Measurements from ENCODE around the gene EIF2D.

EIF2D gene

DNA sequence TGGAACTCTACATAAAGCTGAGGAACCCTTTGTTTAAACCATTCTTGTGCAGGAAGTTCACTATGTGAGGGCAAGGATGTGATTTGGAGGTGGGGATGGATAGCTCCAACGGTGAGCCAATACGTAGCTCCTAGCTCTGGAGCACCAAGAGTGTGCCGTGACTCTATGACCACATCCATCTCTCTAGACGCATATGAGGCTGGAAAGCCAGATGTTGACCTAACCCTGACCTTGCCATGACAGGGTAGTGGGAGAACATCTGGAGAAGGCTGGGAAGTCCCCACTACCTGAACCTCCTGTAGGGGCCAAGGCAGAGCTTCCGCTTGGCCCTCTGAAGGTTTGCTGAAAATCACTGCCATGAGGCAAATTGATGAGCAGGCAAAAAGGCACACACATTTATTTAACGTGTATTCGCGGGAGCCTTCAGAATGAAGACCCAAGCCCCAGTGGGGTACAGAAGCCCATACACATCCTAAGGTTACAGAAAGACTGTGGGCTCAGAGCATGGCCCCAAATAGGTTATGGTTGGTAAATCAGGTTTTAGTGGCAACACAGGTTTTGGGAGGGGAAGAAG is 43.4 kb downstream of the EIF2D start:
- no peak for DNase-seq

DNA sequence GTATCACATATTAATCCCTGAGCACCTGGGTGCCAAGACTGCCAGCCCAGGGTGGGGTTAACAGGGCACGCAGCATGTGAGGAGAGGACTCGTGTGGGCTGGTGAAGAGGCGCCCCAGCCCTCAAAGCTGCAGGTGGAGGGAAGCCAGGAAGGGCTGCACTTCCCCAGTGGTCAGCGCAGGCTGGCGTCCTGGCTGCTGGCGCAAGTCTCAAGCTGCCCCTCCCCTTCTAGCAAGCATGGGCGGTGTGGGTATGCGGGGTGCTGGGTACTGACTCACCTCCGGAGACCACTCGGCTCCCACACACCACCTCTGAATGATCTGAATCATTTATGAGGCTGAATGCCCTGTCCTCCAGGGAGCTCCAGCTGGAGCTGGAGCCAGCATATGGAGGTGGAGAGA is 44.0 kb downstream of the EIF2D start:
- no peak for DNase-seq

DNA sequence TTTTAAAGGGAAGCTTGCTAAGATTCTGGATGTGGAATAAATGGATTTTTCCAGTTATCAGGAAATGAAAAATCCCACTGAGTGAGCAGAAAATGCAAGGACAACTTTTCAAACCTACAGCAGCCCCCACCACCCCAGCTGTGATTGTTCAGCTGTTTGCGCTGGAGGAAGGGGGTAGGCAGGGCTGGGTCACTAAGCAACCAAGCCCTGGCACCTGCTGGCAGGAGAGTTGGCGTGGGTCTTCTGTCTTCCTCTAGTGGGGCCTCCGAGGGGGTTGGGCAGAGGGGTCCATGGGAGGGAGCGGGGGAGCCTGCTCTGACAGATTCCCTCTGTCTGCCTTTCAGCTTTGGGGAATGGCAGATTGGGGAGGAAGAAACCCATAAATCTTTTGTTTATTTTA is 45.3 kb downstream of the EIF2D start:
- no peak for DNase-seq

DNA sequence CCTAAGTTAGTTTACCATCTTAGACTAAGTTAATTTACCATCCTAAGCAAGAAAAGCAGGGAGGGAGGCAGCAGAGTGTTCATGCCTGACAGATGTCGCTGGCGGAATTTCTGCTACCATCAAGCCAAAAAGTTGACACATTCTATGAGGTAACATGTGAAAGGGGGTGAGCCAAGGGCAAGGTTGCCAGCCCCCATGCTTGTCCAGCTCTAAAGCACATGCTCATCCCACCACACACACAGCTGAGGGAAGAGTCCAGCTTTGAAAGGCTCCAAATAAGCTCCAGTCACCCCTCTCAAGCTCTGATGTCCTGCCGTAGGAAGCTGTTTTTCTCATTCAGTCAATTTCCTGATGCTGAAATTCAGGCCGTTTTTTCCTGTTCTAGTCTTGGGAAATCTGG is 46.3 kb downstream of the EIF2D start:
- DNase-seq: no peak

DNA sequence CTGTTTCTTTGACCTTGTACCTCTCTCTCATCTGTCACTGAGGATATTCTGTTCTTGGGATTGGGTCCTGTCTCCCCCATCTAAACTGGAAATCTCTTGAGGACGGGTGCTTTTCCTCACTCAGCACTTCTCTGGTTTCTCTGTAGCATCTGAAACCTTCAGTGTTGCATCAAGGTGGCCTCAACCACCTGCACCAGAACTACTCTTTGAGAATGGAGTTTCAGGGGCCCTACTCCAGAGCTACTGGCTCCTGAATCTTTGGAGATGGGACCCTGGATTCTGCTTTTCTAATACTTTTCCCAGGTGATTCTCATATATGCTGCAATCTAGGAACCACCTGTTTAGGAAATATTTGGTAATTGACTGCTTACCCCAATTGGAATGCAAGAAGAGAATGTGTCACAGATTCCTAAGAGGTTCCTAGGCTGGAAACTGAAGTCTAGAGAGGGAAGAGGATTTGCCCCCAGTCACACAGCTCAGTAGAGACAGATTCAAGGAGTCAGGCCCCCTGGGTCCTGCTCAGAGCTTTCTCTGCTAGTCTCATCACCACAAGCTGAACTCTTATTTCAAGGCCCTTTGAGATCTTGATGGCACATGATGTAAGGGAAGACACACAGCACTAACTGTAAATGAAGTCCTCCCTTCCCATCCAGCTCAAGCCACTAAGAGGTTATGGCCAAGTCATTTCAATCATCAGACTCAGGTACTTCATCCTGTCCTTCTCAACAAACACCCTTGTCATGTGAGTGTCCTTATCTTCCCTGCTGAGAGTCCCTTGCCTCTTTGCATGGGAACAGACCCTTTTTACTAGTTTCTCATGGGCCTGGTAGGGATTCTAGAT is 48.7 kb downstream of the EIF2D start:
- no peak for DNase-seq

DNA sequence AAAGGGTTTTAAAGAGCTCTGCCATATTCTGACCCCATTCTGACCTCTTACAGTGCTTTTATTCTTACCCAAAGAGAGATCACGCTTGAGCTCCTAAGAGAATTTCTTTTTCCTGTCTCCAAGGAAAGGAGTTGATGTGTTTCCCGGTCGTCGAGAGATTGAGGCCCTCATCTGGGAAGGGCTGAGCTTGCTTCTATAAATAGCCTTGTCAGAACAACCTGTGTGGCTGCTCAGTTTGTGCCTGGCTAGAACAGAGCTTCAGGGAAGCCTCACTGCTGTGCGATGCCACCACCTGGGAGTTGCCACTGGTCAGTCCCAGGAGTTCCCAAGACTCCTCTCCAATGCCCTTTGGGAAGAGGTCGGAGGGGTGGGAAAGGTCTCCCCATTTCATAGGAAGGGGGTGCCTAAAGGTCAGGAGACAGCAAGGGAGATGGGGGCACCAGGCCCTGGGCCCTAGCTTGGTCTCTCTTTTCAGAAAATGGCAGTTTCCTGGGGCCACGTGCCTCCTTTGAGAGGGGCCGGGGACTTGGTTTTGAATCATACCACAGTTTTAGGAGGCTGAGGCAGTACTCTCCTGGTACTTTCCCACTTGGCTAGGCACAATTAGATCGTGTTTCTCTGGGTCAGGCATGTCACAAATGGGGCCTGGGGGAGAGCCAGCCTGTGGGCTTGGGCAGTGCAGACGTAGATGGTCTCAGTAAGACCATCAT is 52.1 kb downstream of the EIF2D start:
- no peak for DNase-seq

DNA sequence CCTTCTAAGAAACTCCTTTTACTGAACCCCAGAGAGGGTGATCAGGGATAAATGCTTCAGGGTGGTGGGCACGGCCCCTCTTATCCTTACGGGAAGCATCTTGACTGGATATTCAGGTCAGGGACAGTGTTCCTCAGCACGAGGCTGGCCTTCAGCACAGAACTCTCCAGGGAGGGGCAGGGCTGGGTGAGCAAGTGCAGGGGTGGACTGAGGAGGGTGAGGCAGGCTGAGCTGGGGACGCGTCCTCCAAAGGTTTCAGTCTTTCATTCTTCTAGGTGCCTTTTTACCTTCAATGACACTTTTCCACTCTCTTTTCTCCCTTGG is 52.6 kb downstream of the EIF2D start:
- DNase-seq: no peak

DNA sequence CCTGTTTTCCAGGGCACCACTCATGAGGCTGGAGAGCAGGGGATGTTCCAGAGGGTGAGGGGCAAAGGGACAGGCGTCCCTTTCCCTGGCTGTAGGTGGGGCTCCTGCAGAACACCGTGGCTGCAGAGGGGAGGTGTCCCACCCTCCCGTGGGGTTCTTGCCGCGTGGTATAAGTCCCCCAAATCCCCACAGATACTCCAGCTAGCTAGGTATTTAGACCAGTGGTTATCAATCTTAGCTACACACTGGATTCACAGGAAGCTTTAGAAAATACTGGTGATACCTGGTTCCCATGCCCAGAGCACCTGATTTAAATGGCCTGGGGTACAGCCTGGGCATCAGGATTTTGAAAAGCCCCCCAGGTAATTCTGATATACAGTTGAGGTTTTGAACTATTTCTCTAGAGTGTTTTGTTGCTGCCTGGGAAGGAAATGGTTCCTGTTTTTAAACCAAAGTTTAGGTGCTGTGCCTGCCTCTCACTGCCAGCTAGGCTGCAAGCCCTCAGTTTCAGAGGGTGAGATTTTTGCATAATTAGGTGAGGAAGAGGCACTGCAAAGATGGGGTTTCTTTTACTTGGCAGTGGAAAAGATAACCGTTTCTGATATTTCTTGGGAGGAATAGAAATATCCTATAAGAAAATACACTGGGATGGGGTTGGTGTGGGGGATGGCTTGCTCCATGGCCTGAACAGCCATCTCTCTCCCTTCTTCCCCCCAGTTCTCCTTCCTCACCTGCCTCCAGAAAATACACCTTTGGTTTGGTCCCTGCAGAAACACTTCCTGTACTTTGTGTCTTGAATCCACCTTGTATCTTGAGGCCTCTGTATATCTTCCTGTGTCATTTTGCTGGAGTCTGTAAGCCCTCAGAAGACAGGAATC is 53.2 kb downstream of the EIF2D start:
- no peak for DNase-seq

DNA sequence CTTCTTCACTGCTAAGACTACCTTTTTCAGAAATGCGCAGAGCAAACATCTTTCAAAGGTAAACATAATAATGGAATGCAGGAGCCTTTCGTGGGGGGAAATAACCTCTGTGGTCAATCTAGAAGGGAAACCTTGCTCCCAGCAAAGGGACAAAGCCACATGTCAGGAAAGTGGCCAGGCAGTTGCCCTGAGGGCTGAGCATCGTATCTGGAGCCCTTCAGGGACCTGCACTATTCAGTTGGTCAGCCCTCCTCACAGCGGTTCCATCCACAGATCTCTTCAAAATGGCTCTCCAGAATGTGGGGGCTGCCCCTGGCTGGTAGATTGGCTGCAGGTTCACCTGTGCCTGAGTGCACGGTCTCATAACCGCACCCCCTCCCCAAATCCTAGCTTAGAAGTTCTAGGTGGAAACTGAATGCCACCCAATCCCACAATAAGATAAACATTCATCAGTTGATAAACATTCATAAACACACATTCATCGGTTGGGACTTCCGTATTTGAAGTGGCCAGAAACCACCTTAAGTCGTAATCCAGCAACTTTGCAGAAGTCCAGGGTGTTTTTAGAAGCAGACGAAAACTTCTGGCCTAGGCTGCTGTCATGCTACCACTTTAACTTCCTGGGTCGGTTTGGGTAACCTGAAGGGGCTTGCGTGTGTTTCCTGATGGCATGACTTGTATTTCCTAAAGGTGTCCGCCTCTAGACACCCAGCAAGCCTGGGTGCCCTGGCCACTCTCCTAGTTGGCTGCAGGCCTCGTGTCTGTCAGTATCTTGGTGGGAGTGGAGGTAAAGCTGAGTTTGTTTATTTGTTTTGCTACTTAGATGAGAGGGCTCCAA is 54.4 kb downstream of the EIF2D start:
- peak; percentile 35 for DNase-seq

DNA sequence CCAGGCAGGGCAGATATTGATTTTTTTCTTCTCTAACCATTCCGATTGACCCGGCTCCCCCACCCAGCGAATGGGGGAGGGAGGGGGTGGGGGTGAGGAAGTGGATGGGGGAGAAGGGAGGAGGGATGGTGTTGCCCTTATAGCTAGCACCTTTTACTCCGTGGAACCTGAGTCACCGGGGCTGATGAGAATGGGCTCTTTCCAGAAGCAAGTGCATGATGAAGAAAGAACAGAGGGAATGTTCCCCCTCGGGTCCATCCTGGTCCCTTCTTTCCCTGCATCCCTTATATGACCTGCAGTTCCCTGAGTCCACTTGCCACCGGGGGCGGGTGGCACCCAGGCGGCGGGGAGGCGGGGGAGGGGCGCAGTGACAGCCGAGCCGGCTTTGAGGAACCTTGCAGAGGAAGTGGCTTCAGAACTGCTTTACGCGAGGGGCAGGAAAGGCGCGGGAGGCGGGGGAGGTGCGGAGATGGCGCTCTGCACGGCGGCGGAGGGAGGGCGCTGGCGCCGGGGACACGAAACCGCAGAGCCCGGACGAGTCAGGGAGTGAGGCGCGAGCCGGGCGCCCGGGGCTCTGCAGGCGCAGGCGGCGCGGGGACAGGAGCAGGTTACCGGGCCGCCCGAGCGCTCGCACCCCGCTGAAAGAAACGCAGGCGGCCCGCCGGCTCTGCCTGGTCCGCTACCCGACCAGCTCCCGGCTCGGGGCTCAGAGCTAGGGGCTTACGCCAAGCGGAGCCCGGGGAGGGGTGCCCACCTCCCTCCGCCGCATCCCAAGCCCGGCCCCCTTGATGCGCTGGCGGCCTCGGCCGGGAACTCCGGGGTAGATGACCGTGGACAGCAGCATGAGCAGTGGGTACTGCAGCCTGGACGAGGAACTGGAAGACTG is 55.3 kb downstream of the EIF2D start:
- DNase-seq: peak; percentile 87

DNA sequence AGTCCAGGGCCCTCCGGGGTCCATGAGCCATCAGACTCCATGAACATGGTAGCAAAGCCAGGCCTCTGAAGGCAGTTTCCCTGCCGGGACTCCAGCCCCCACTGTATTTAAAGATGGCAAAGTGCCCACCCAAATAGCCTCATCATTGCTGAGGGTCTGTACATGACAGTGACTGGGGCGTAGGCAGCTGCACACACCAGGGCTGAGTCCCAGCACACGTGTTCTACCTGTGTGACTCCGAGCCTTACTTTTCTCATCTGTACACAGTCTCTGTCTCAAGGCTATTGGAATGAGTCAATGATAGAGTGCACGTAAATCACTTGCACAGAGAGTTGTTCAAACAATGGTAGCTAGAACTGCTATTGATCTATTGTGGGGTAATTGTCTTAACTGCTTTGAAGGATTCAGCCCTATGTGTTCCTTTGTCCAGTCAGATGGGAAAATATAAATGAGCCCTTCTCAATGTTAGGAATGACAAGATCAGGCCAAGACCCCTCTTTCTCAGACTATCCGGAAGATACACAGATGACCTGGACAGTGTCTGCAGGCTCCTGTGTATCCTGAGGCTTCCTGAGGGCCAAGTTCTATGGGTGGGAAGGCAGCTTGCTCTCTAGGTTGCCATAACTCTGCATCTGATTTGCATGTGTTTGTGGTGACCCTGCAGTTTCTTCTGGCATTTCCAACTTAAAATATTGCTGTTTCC is 56.1 kb downstream of the EIF2D start:
- peak; percentile 48 for DNase-seq

DNA sequence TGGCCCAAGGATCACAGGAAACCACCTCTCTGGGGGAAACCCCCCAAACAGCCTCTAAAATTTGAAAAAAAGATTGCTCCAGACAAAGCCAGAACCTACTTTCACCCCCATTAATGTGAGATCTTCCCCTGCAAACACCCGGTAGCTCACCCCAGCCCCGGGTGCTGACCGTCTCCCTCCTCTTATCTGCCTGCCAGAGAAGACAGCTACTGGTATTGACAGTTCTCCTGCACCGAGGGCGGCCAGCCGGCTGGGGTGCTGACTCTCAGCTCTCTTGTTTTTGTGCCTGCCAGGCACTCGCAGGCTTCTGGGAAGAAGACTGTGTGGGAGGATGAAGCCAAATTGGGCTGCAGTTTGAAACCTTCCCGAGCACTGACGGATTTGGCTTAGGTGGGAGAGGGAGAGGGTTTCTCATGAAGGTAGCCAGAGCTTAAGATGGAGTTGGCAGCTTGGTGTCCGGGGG is 56.8 kb downstream of the EIF2D start:
- DNase-seq: peak; percentile 52

DNA sequence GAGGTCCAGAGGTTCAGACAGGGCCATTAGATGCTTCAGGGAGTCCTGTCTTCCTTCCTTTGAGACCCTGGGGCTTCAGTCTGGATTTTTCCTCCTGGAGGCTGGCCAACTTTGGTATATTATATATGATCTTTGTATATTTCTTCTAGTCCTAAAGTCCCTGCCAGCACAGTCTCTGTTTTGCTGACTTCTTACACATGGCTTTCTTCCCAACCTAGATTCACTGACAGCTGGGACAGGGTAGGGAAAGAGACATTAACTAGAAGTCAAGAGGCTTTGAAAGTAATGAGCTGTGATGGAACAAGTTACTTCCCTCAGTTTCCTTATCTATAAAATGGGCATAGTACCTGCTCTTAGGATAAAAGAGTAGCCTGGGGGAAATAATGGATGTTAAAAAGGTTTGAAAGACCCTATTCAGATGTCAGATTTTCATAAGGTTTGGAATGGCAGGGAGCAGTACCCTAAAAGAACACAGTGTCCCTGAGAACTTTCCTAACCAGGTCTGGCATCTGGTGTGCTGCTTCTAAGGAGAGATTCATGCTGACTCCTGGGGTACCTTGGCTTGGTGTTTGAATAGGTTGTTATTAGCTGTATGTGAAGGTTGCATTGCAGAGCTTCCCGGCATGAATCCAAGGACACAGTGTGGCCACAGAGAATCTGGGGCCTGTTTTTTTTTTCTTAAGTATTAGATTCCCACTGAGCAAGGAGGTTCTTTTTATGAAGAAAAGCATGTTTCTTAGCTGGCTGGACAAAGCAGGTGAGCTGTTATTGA is 57.4 kb downstream of the EIF2D start:
- DNase-seq: no peak

DNA sequence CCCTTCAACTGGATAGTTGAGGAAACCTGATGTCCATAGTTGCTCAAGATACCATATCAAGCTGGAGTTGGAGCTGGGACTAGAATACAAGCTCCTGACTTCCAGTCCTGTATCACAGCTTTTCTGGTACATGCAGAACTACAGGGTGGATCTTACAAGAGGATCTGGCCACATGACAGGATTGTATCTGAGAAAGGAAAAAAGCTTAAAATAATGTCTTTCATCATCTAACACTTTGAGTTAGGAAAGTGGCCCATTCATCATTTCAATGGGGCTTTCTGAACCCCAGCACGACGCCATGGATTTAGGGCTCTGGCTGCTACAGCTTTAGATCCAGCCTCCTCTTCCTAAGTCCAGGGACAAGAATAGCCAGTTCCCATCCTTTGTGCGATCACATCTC is 58.1 kb downstream of the EIF2D start:
- no peak for DNase-seq

DNA sequence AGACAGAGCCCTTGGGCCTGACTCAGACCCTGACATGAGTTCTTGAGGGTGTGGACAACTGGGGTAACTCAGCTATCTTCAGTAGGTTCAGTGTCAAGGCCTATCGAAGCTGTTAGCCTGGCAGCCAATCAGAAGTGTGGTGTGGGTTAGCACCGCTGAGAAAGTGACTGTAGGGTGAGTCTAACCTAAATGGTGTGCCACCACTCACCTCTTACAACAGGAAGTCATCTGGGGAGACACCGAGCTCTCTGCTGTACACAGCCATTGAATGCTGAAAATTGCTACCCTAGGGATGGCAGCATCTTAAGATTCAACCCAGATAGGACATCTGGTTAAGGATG is 60.3 kb downstream of the EIF2D start:
- DNase-seq: peak; percentile 80

DNA sequence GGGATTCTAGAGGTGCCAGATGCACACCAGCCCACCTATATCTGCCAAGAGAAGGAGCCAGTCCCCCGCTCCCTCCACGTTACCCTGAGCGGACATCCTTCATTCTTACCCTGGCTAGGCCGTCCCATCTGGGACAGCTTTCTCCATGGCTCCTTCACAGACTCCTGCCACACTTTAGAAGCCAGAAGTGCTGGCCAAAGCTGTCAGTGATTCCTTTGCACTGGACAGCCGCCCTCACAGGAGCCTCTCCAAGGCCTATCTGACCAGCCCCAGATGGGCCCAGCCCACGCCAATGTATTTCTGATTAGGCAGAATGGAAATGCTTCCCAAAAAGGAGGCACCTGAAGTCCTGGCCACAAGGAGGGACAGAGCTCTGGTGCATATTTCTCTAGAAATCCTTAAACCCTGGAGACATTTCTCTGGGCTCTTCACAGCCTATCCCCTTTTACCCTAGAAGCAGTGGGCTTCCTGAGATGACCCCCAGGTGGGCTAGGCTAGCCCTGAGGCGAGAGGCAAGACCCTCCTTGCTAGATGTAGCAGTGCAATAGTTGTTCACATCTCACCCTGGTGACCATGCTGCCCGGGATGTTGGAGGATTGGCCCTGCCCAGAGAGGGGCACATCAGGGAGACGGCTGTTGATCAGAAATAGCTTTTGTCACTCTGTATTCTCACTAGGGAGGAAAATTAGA is 60.8 kb downstream of the EIF2D start:
- no peak for DNase-seq

DNA sequence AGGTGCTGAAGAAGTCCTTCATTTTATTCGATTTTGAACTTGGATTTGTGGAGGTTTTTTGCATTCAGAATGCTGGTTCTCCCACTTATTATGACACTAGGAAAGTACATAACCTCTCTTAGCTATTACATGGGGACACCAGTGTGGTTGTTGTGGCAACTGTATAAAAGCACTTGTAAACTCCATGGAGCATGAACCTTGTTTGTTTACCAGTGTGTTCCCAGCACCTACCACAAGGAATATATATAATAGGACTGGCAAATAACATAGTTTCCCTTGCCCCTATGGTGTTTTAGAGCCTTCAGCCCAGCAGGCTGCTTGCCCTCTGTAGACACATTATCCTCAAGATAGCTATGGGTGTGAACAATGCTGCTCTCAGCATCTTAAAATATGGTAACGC is 61.8 kb downstream of the EIF2D start:
- no peak for DNase-seq

DNA sequence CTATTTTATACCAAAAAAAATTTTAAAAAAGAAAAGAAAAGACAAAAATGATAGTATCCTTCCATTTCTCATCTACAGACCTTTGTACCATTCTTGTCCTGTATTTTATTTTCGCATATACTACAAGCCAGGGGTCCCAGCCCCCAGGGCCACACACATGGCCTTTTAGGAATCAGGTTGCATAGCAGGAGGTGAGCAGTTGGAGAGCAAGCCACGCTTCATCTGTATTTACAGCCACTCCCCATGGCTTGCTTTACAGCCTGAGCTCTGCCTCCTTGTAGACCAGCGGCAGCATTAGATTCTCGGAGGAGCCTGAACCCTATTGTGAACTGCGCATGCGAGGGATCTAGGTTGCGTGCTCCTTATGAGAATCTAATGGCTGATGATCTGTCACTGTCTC is 65.2 kb downstream of the EIF2D start:
- DNase-seq: no peak

DNA sequence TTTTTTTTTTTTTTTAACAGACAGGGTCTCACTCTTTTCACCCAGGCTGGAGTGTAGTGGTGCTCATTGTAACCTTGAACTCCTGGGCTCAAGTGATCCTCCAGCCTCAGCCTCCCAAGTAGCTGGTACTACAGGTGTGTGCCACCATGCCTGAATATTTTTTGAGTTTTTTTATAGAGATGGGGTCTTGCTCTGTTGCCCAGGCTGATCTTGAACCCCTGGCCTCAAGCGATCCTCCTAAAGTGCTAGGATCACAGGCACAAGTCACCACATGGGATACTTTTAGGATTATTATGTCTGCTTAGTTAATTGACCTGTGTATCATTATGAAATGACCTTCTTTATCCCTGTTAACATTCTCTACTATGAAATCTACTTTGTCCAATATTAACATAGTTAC is 66.9 kb downstream of the EIF2D start:
- DNase-seq: no peak

Data from stimulated activated CD4-positive, alpha-beta T cell treated with anti-CD3 and anti-CD28 coated beads, Interleukin-4, amount 100 ng/mL, for 24 hours (primary cell).